Spleen (tissue), 11 donors: ENCODE data around the gene ABI3BP. TPM values are rescaled to one million over a fixed set of nuclear protein-coding genes. Genes with fewer than 3 reads are reported as not detected.

Source experiments
- DNase-seq: peaks from one replicate; pipeline ENCODE4 v3.0.0-alpha.2; 2020
- H3K27ac ChIP-seq, 8 donors: fragments of 200-600 bp; sonication (generic) in 7 of 8; 1 replicate in 4 of 8; 2 replicates in 4 of 8; pipeline versions ENCODE4 v1.5.0 to v1.8.0; 2016 to 2021; ENCODE audit warnings: inconsistent platforms in 4 of 8, mild to moderate bottlenecking in 4 of 8, moderate library complexity in 1 of 8
- H3K27me3 ChIP-seq, 7 donors: fragments of 200-600 bp; sonication (generic) in 6 of 7; replicated peaks in 1 of 7; 1 replicate in 4 of 7; 2 replicates in 3 of 7; pipeline versions ENCODE4 v1.5.0 to v1.8.0; 2016 to 2021; ENCODE audit warnings: inconsistent platforms in 3 of 7, mild to moderate bottlenecking in 1 of 7
- H3K36me3 ChIP-seq, 6 donors: fragments of 200-600 bp; sonication (generic) in 5 of 6; 1 replicate in 4 of 6; 2 replicates in 2 of 6; pipeline versions ENCODE4 v1.5.0 to v1.8.0; 2016 to 2021; ENCODE audit warnings: inconsistent platforms in 2 of 6
- H3K4me1 ChIP-seq, 6 donors: fragments of 200-600 bp; sonication (generic) in 5 of 6; 1 replicate in 3 of 6; 2 replicates in 3 of 6; pipeline versions ENCODE4 v1.5.0 to v1.8.0; 2016 to 2021; ENCODE audit warnings: inconsistent platforms in 3 of 6
- H3K4me3 ChIP-seq, 8 donors: fragments of 200-600 bp; sonication (generic) in 7 of 8; 1 replicate in 4 of 8; 2 replicates in 4 of 8; pipeline versions ENCODE4 v1.5.0 to v1.8.0; 2016 to 2021; ENCODE audit warnings: inconsistent platforms in 4 of 8, mild to moderate bottlenecking in 4 of 8, moderate library complexity in 2 of 8
- H3K9me3 ChIP-seq, 8 donors: fragments of 200-600 bp; sonication (generic) in 7 of 8; 1 replicate in 4 of 8; 2 replicates in 4 of 8; pipeline versions ENCODE4 v1.5.0 to v1.8.0; 2016 to 2021; ENCODE audit warnings: inconsistent platforms in 4 of 8
- CTCF ChIP-seq, 11 experiments: fragments of 200-600 bp in 7 of 11; fragments of 450-650 bp in 4 of 11; sonication (generic) in 4 of 11; IDR thresholded peaks in 8 of 11; conservative IDR thresholded peaks in 3 of 11; 1 replicate in 7 of 11; 2 replicates in 4 of 11; pipeline versions ENCODE4 v1.4.0 to v1.8.0; 2016 to 2021; ENCODE audit warnings: antibody characterized with exemption in 11 of 11, inconsistent platforms in 4 of 11, mild to moderate bottlenecking in 1 of 11
- POLR2A ChIP-seq, 3 donors: fragments of 450-650 bp; IDR thresholded peaks; one replicate each; pipeline ENCODE4 v1.5.1; 2017; ENCODE audit warnings: antibody characterized with exemption in 3 of 3, mild to moderate bottlenecking in 1 of 3
- POLR2AphosphoS5 ChIP-seq, 3 donors: sonication (generic); formaldehyde crosslinking; IDR thresholded peaks; one replicate each; pipeline ENCODE4 v1.5.1; 2017; ENCODE audit warnings: antibody characterized with exemption in 3 of 3
- WGBS, 5 donors: extraction: QIAGEN DNeasy Blood & Tissue Kit in 3 of 5; methylation state at CpG; one replicate each; pipeline versions ENCODE4 v1.1.5 to v1.1.7; 2013 to 2018; 5-methylcytosine and 5-hydroxymethylcytosine counted together
- intact Hi-C: fragments of 100-400 bp; cut with DNase I; formaldehyde crosslinking; loops from one replicate; pipeline ENCODE4 v1.15.0; 2023; ENCODE audit warnings: low total_unique reads
- polyA plus RNA-seq, 3 donors: library from polyadenylated mRNA; stranded (reverse); fragments of 200-250 nt; gene quantifications; one replicate each; pipeline ENCODE4 v1.2.1, GENCODE V29; 2013
- total RNA-seq, 7 donors: library from RNA; depleted of rRNA in 3 of 7; stranded (reverse); fragments of >200 nt in 3 of 7; fragmentation: NEBNext Ultra II Directional in 4 of 7; extraction: Animal tissue kit (Norgen Biotek cat#: 25700) in 4 of 7; gene quantifications; one replicate each; pipeline versions ENCODE4 v1.1.0 to v1.2.1, GENCODE V29; 2016 to 2021
- donor health status: healthy with polysubstance abuse.
- donor health status: DM: no; HTN: no; CAD: no; lungs with moderate emphysema.
- donor health status: DM: no; HTN: no; CAD: no.
- donor health status: Bipolar disorder and iron deficiency.
- donor health status: healthy.
- donor health status: DM: no; HTN: no; CAD: no.
- donor health status: DM: yes; HTN: yes; CAD: no.

ABI3BP gene
- total and polyA plus RNA-seq, 10 donors: 4.2 to 29.9 (median 16.3) TPM

- H3K36me3 ChIP-seq: no peaks in the 10 kb centered on the region
- no peak overlapping the region for H3K4me3 ChIP-seq
- H3K9me3 ChIP-seq: peaks cover 0 to 2% (median 0%) of the 10 kb centered on the region in 8 donors
- 90 to 98% (median 93%) methylated on average over 5 of the region's 5 CpGs for WGBS, 5 donors
- H3K27ac ChIP-seq: no peak overlapping the region
- no peak for DNase-seq
- no peaks in the 10 kb centered on the region for H3K27me3 ChIP-seq
- H3K4me1 ChIP-seq: no peaks in the 10 kb centered on the region
- TF ChIP-seq CTCF (IDR thresholded peaks at IDR 0.05 in 8 of 11, conservative IDR thresholded peaks at IDR 0.05 in 3 of 11): no peak
- TF ChIP-seq POLR2A (IDR thresholded peaks at IDR 0.05): no peak
- TF ChIP-seq POLR2AphosphoS5 (IDR thresholded peaks at IDR 0.05): no peak
- intact Hi-C loops: no loop called here
Measured at GRCh38 chr3:101037613-101038012, 44.4 kb upstream of the ABI3BP start.

- 87 to 94% (median 89%) methylated on average over 3 of the region's 3 CpGs for WGBS, 5 donors
- H3K4me1 ChIP-seq: no peaks in the 10 kb centered on the region
- H3K9me3 ChIP-seq: peaks cover 0 to 11% (median 4%) of the 10 kb centered on the region in 8 donors
- no peaks in the 10 kb centered on the region for H3K27me3 ChIP-seq
- H3K36me3 ChIP-seq: no peaks in the 10 kb centered on the region
- TF ChIP-seq POLR2A (IDR thresholded peaks at IDR 0.05) (no peak), POLR2AphosphoS5 (IDR thresholded peaks at IDR 0.05) (no peak), CTCF (IDR thresholded peaks at IDR 0.05 in 8 of 11, conservative IDR thresholded peaks at IDR 0.05 in 3 of 11) (no peak)
- no peak overlapping the region for H3K4me3 ChIP-seq
- H3K27ac ChIP-seq: no peak overlapping the region
- intact Hi-C loops: no loop called here
- no peak for DNase-seq
Measured at GRCh38 chr3:101036676-101037075, 43.5 kb upstream of the ABI3BP start.

- 58 to 82% (median 77%) methylated on average over 1 of the region's 1 CpG for WGBS, 5 donors
- no peak for DNase-seq
- Histone ChIP-seq H3K36me3 (no peaks in the 10 kb centered on the region), H3K27ac (no peak overlapping the region), H3K4me1 (no peaks in the 10 kb centered on the region), H3K9me3 (peaks cover 0 to 11% (median 4%) of the 10 kb centered on the region in 8 donors), H3K27me3 (no peaks in the 10 kb centered on the region), H3K4me3 (no peak overlapping the region)
- intact Hi-C loops: no loop called here
- TF ChIP-seq POLR2A (IDR thresholded peaks at IDR 0.05): no peak
- TF ChIP-seq CTCF (IDR thresholded peaks at IDR 0.05 in 8 of 11, conservative IDR thresholded peaks at IDR 0.05 in 3 of 11): no peak
- no peak for TF ChIP-seq POLR2AphosphoS5 (IDR thresholded peaks at IDR 0.05)
Measured at GRCh38 chr3:101036213-101036618, 43.0 kb upstream of the ABI3BP start.

GRCh38 chr3:101027286-101027685 is 34.1 kb upstream of the ABI3BP start:
- H3K9me3 ChIP-seq: peaks cover 3 to 34% (median 22%) of the 10 kb centered on the region in 8 donors
- intact Hi-C loops: no loop called here
- no peak overlapping the region for H3K27ac ChIP-seq
- DNase-seq: no peak
- TF ChIP-seq CTCF (IDR thresholded peaks at IDR 0.05 in 8 of 11, conservative IDR thresholded peaks at IDR 0.05 in 3 of 11): no peak
- no peak for TF ChIP-seq POLR2A (IDR thresholded peaks at IDR 0.05)
- TF ChIP-seq POLR2AphosphoS5 (IDR thresholded peaks at IDR 0.05): no peak
- no peaks in the 10 kb centered on the region for H3K4me1 ChIP-seq
- WGBS, 5 donors: 82 to 89% (median 86%) methylated on average over 5 of the region's 5 CpGs
- no peaks in the 10 kb centered on the region for H3K36me3 ChIP-seq
- no peaks in the 10 kb centered on the region for H3K27me3 ChIP-seq
- no peak overlapping the region for H3K4me3 ChIP-seq
